Lower lobe of right lung (tissue), 2 donors: ENCODE measurements around the gene METTL9. TPM values are rescaled to one million over a fixed set of nuclear protein-coding genes. Genes with fewer than 3 reads are reported as not detected.

Source experiments
- ATAC-seq, 2 donors: fragments of 200-7000 bp; cut with Tn5 transposase; one replicate each; pipeline ENCODE4 v1.9.1; 2020 to 2022; ENCODE audit warnings: mild to moderate bottlenecking in 2 of 2, moderate library complexity in 2 of 2
- DNase-seq: peaks from one replicate; pipeline ENCODE4 v3.0.0-alpha.2; 2020
- H3K27ac ChIP-seq: fragments of 200-600 bp; one replicate; pipeline ENCODE4 v1.8.0; 2022
- H3K27me3 ChIP-seq: fragments of 200-600 bp; one replicate; pipeline ENCODE4 v1.8.0; 2022; ENCODE audit warnings: low read depth
- H3K36me3 ChIP-seq: fragments of 200-600 bp; one replicate; pipeline ENCODE4 v1.8.0; 2022; ENCODE audit warnings: mild to moderate bottlenecking
- H3K4me1 ChIP-seq: fragments of 200-600 bp; one replicate; pipeline ENCODE4 v1.8.0; 2022
- H3K4me3 ChIP-seq: fragments of 200-600 bp; one replicate; pipeline ENCODE4 v1.8.0; 2022; ENCODE audit warnings: mild to moderate bottlenecking
- H3K9me3 ChIP-seq: fragments of 200-600 bp; one replicate; pipeline ENCODE4 v1.8.0; 2022
- CTCF ChIP-seq: fragments of 200-600 bp; IDR thresholded peaks from one replicate; pipeline ENCODE4 v1.8.0; 2022; ENCODE audit warnings: antibody characterized with exemption, mild to moderate bottlenecking
- intact Hi-C: fragments of 100-400 bp; cut with DNase I; formaldehyde crosslinking; loops from one replicate; pipeline ENCODE4 v1.11.0; 2022
- total RNA-seq: library from RNA; stranded (reverse); fragmentation: NEBNext Ultra II Directional; extraction: Animal tissue kit (Norgen Biotek cat#: 25700); gene quantifications from one replicate; pipeline ENCODE4 v1.2.1, GENCODE V29; 2021
- donor health status: DM: no; HTN: yes; CAD: no; lungs with severe emphysema.

Gene METTL9
- total RNA-seq, 1 donor from 2014 or later = 74.1 TPM

DNA sequence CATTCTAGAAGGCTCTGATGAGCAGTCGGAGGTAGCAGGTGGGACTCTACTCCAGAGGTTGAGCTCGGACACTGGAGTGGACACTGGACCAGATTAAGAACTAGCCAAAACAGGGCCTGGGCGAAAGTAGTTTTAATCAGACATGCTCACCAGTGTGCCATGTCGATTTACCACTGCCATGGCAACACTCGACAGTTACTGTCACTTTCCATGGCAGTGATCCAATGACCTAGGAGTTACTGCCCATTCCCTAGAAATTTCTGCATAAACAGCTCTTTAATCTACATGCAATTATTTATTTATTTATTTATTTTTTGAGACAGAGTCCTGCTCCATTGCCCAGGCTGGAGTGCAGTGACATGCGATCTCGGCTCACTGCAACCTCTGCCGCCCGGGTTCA lies 7.2 kb upstream of the METTL9 start:
- Histone ChIP-seq H3K4me1 (peaks cover 12% of the 10 kb centered on the region), H3K27me3 (no peaks in the 10 kb centered on the region), H3K36me3 (no peaks in the 10 kb centered on the region), H3K9me3 (no peaks in the 10 kb centered on the region), H3K4me3 (no peak overlapping the region), H3K27ac (no peak overlapping the region)
- TF ChIP-seq CTCF = no peak
- DNase-seq (no peak), ATAC-seq (no peak)
- intact Hi-C loops = no loop called here

- no peak for DNase-seq
- Histone ChIP-seq H3K36me3 (no peaks in the 10 kb centered on the region), H3K9me3 (no peaks in the 10 kb centered on the region), H3K4me3 (no peak overlapping the region), H3K27ac (no peak overlapping the region), H3K4me1 (peaks cover 14% of the 10 kb centered on the region), H3K27me3 (no peaks in the 10 kb centered on the region)
- ATAC-seq = no peak
- no peak for TF ChIP-seq CTCF
- intact Hi-C loops = no loop called here
Observed at GRCh38 chr16:21593530-21594289, 5.7 kb upstream of the METTL9 start.

DNA sequence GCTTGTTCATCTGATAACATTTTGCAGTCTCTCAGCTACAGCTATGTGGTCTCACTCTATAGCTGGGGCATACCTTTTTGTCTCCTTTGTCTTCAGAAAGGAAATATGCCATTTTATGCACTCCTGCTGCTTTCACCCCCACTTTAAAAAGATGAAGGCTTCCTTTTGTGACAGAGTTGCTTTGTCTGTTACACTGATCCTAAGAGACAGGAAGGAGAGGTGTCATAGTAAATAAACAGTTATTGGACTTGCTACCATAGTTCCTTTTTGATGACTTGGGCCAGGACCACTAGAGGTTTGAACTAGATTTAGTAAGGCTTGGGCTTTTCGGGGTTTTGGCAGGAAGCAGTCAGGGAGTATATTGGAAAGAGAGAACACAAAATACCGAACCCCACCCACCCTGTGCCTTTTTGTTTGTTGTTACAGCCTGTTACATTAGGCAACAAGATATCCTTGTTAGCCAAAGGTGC lies 1.8 kb upstream of the METTL9 start:
- no peaks in the 10 kb centered on the region for H3K27me3 ChIP-seq
- TF ChIP-seq CTCF = no peak
- ATAC-seq = no peak
- intact Hi-C loops = no loop called here
- H3K27ac ChIP-seq = no peak overlapping the region
- no peak overlapping the region for H3K4me3 ChIP-seq
- H3K36me3 ChIP-seq = no peaks in the 10 kb centered on the region
- DNase-seq = no peak
- H3K9me3 ChIP-seq = no peaks in the 10 kb centered on the region
- H3K4me1 ChIP-seq = peaks cover 26% of the 10 kb centered on the region

GRCh38 chr16:21598206-21598605 lies 1.2 kb upstream of the METTL9 start:
- H3K27ac ChIP-seq = peak overlapping the region; percentile 95
- peak overlapping the region; percentile 79 for H3K4me3 ChIP-seq
- no peaks in the 10 kb centered on the region for H3K9me3 ChIP-seq
- no peaks in the 10 kb centered on the region for H3K27me3 ChIP-seq
- no peak for TF ChIP-seq CTCF
- intact Hi-C loops = no loop called here
- no peak for ATAC-seq
- H3K36me3 ChIP-seq = no peaks in the 10 kb centered on the region
- peaks cover 26% of the 10 kb centered on the region for H3K4me1 ChIP-seq
- DNase-seq = no peak

- peak overlapping the region; percentile 95 for H3K27ac ChIP-seq
- no peaks in the 10 kb centered on the region for H3K36me3 ChIP-seq
- no peak for DNase-seq
- H3K4me1 ChIP-seq = peaks cover 27% of the 10 kb centered on the region
- intact Hi-C loops = no loop called here
- no peaks in the 10 kb centered on the region for H3K27me3 ChIP-seq
- peak overlapping the region; percentile 79 for H3K4me3 ChIP-seq
- no peak for TF ChIP-seq CTCF
- no peaks in the 10 kb centered on the region for H3K9me3 ChIP-seq
- peak; percentile 1 to 26 for ATAC-seq
Observed at GRCh38 chr16:21598701-21599121, 666 bp upstream of the METTL9 start.
